Raji (cell line): ENCODE measurements around the gene PPM1N.

Experiments
- POLR2A ChIP-seq: IDR thresholded peaks from 2 replicates; pipeline ENCODE4 v1.6.1; 2011; ENCODE audit warnings: low read depth, low read length, control low read depth; ENCODE audit not compliant: insufficient read depth

PPM1N gene

DNA sequence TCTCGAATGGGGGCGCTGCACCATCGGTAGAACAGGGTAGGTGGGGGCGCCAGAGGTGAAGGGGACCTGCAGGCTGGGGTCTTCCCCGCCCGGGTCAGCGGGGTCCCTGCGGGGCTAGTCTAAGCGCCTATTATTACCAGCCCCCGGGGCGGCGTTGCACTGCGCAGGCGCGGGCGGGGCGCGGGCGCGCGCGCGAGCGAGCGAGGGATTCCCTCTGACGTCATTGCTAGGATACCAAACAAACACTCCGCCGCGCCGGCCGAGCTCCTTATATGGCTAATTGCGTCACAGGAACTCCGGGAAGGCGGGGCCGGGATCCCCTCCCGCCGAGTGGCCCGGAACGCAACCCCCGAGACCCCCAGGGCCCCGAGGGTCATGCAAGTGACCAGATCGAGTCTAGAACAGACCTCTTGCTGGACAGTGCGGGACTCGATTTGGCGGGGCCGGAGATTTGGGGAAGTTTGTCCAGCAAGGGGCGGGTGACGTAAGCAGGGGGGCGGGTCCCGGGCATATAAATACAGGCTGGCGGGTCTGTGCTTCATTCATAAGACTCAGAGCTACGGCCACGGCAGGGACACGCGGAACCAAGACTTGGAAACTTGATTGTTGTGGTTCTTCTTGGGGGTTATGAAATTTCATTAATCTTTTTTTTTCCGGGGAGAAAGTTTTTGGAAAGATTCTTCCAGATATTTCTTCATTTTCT, 30.6 kb upstream of the PPM1N start, which contains the start of gene FOSB:
Gene FOSB (plus strand): TSS at position 541 of the 703 bp plus-strand sequence. CDS start 591 bp downstream, outside the sequence.
- peak; percentile 80 for TF ChIP-seq POLR2A

DNA sequence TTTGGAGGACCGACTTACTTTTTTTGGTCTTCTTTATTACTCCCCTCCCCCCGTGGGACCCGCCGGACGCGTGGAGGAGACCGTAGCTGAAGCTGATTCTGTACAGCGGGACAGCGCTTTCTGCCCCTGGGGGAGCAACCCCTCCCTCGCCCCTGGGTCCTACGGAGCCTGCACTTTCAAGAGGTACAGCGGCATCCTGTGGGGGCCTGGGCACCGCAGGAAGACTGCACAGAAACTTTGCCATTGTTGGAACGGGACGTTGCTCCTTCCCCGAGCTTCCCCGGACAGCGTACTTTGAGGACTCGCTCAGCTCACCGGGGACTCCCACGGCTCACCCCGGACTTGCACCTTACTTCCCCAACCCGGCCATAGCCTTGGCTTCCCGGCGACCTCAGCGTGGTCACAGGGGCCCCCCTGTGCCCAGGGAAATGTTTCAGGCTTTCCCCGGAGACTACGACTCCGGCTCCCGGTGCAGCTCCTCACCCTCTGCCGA, 30.0 kb upstream of the PPM1N start:
- TF ChIP-seq POLR2A, result no peak

DNA sequence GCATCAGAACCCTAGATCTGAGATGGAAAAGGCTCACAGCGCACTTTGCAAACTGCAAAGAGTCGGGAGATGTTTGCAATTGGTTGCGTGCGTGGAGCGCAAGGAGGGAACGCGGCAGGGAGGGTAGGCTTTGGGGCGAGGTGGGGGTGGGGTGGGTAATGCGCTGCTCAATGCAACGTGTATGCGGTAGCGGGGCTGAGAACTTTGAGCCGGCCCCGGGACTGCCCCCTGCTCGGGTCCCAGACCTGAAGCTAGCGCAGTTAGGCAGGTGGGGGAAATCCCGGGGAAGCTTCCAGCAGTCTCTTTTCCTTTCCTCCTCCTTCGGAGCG, 29.5 kb upstream of the PPM1N start:
- no peak for TF ChIP-seq POLR2A

DNA sequence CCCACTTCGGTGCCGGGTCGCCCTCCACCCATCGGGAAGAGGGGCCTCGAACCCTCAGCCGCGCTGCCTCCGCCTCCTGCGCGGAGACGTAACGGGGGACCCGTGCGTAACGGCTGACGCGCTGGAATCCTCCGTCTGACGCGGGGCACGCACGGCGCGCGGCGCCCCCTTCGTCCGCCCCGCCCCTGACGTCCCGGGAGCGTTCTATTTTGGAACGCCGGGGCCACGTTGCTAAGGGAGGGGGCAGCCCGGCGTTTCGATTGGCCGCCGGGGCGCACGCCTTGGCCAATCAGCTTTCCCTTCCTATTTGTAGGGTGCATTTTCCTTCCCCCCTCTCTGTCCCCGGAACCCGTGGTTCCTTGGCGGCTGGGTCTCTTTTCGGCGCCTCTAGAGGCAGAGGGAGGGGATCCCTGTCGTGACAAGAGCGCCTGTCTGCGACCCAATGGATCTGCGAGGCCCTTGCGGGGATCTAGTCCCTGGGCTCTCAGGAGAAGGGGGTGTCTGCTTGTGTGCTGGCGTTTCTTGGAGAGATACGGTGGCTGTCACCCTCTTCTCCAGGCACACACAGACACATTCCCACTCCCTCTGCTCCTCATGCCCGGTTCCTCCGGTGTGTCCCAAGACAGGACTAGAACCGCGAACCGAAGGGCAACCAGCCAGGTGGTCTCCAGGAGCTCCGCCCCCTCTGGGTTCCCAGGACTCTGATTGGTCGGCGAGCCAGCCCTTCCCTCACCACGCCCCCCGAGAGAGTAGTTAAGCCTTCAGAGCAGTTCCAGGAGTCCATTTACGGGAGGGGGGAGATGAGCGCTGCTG, 28.9 kb upstream of the PPM1N start:
- TF ChIP-seq POLR2A, result peak; percentile 85

DNA sequence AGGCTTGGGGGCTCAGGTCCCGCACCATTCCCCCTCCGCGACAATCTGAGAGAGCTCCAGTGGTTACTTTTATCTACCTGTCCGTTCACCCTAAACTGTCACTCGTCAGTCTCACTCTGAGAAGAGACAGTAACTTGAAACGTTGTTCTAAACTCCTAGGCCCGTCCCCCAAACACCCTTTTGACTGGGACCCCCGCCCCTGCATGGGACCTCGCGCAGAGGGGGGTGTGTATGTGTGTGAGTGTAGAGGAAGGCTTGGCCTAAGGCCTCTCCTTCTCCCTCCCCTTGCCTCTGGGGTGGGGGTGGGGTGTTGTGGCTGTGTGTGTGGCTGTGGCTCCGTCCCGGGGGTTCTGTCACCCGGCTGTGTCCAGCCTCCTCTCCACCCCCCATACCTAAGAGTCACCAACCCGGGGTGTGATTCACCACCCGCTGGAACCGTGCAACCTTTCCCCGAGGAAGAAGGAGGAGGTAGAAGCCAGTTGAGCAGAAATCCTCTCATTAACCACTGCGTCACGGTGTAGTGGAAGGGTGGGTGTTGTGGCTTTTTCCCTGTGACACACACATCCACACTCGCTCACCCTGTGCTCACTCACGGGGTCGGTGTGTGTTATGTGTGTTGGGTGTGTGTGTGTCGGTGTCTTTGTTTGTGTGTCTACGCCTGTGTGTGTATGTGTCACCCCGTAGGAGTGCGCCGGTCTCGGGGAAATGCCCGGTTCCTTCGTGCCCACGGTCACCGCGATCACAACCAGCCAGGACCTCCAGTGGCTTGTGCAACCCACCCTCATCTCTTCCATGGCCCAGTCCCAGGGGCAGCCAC, 28.1 kb upstream of the PPM1N start:
- no peak for TF ChIP-seq POLR2A

DNA sequence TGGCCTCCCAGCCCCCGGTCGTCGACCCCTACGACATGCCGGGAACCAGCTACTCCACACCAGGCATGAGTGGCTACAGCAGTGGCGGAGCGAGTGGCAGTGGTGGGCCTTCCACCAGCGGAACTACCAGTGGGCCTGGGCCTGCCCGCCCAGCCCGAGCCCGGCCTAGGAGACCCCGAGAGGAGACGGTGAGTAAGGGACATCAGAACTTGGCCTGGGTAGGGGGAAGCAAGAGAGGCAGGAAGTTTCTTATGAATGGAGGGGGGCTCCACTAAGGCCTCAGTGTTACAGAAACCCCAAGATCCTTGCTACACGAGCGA, 27.5 kb upstream of the PPM1N start:
- TF ChIP-seq POLR2A, result no peak

DNA sequence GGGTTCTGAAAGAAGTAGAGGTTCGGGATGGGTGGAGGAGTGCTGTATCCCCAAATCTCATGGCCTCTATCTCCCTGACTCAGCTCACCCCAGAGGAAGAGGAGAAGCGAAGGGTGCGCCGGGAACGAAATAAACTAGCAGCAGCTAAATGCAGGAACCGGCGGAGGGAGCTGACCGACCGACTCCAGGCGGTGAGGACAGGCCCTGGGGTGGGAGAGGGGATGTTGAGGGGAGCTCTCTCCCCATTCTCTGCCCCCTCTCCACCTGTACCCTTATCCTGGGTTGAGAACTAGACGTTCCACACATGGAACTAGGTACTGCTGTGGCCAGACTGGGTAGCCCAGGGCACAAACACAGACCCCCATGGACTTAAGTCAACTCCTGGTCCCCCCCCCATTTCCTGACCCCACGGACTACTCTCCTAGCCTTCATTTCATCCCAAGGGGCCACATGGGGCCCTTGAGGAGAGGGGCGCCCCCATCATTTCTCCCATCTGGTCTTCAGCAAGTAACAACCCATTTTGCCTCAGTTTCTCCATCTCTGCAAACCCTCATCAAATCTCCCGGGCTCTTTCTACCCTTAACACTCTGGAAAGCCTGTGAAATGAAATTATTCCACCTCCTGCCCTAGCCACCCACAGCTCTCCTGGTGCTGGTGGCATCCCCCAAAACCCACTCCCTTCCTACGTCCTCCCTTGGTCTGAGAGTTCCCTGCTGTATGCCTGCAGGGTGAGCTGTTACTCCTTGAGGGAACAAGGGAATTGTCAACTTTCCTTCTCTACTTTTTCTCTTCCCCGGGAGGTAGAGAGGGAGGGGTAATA, 26.9 kb upstream of the PPM1N start:
- TF ChIP-seq POLR2A, result no peak

DNA sequence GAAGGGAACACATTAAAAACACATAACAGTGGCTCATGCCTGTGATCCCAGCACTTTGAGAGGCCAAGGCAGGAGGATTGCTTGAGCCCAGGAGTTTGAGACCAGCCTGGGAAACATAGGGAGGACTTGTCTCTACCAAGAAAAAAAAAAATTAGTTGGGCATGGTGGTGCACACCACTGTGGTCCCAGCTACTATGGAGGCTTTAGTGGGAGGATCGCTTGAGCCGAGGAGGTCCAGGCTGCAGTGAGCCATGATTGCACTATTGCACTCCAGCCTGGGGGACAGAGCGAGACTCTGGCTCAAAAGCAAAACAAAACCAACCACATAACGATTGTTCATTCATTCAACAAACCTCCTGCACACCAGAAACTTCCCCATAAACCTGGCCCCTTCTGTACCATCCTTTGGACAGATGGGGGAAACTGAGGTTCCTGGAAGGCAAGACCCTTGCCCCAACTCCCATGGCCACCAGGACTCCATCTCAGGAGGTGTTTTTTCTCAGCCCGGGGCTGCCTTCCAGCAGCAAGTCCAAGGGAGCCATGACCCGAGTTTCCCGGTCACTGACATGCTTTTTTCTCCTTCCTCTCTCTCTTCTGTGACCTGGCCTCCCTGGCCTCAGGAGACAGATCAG, 26.2 kb upstream of the PPM1N start:
- no peak for TF ChIP-seq POLR2A

DNA sequence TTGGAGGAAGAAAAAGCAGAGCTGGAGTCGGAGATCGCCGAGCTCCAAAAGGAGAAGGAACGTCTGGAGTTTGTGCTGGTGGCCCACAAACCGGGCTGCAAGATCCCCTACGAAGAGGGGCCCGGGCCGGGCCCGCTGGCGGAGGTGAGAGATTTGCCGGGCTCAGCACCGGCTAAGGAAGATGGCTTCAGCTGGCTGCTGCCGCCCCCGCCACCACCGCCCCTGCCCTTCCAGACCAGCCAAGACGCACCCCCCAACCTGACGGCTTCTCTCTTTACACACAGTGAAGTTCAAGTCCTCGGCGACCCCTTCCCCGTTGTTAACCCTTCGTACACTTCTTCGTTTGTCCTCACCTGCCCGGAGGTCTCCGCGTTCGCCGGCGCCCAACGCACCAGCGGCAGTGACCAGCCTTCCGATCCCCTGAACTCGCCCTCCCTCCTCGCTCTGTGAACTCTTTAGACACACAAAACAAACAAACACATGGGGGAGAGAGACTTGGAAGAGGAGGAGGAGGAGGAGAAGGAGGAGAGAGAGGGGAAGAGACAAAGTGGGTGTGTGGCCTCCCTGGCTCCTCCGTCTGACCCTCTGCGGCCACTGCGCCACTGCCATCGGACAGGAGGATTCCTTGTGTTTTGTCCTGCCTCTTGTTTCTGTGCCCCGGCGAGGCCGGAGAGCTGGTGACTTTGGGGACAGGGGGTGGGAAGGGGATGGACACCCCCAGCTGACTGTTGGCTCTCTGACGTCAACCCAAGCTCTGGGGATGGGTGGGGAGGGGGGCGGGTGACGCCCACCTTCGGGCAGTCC, 25.5 kb upstream of the PPM1N start:
- TF ChIP-seq POLR2A, result no peak

DNA sequence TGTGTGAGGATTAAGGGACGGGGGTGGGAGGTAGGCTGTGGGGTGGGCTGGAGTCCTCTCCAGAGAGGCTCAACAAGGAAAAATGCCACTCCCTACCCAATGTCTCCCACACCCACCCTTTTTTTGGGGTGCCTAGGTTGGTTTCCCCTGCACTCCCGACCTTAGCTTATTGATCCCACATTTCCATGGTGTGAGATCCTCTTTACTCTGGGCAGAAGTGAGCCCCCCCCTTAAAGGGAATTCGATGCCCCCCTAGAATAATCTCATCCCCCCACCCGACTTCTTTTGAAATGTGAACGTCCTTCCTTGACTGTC, 24.9 kb upstream of the PPM1N start:
- TF ChIP-seq POLR2A, result no peak

DNA sequence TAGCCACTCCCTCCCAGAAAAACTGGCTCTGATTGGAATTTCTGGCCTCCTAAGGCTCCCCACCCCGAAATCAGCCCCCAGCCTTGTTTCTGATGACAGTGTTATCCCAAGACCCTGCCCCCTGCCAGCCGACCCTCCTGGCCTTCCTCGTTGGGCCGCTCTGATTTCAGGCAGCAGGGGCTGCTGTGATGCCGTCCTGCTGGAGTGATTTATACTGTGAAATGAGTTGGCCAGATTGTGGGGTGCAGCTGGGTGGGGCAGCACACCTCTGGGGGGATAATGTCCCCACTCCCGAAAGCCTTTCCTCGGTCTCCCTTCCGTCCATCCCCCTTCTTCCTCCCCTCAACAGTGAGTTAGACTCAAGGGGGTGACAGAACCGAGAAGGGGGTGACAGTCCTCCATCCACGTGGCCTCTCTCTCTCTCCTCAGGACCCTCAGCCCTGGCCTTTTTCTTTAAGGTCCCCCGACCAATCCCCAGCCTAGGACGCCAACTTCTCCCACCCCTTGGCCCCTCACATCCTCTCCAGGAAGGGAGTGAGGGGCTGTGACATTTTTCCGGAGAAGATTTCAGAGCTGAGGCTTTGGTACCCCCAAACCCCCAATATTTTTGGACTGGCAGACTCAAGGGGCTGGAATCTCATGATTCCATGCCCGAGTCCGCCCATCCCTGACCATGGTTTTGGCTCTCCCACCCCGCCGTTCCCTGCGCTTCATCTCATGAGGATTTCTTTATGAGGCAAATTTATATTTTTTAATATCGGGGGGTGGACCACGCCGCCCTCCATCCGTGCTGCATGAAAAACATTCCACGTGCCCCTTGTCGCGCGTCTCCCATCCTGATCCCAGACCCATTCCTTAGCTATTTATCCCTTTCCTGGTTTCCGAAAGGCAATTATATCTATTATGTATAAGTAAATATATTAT, 24.3 kb upstream of the PPM1N start:
- no peak for TF ChIP-seq POLR2A

DNA sequence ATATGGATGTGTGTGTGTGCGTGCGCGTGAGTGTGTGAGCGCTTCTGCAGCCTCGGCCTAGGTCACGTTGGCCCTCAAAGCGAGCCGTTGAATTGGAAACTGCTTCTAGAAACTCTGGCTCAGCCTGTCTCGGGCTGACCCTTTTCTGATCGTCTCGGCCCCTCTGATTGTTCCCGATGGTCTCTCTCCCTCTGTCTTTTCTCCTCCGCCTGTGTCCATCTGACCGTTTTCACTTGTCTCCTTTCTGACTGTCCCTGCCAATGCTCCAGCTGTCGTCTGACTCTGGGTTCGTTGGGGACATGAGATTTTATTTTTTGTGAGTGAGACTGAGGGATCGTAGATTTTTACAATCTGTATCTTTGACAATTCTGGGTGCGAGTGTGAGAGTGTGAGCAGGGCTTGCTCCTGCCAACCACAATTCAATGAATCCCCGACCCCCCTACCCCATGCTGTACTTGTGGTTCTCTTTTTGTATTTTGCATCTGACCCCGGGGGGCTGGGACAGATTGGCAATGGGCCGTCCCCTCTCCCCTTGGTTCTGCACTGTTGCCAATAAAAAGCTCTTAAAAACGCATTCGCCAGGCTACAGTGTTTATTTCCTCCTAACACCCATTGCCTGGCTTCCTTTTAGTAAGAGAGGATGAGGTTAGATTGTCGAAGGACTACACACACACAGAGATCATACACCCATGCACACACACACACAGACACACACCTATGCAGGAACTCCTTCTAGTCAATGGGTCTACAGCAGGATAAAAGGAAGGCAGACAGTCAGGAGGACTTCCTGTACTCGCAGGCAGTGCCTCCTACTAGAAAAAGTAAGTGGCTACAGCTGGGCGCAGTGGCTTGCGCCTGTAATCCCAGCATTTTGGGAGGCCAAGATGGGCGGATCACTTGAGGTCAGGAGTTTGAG, 23.4 kb upstream of the PPM1N start:
- no peak for TF ChIP-seq POLR2A
